Activated CD4-positive, alpha-beta memory T cell treated with anti-CD3 and anti-CD28 coated beads, Interleukin-2, amount 10 ng/mL, durations not matched to agents 7 days and 5 days (primary cell): ENCODE data around the gene OR5A1. TPM values are rescaled to one million over a fixed set of nuclear protein-coding genes. Genes with fewer than 3 reads are reported as not detected.
A peak's percentile ranks its signal among the peaks of the same experiment; 100 is the strongest.
"Not testable (repeated sequence)": the region's sequence is repeated elsewhere in the genome, so short reads cannot be mapped to it uniquely, and the experiment has no call there.

Experiments
- CTCF ChIA-PET: fragments of 350-600 bp; sonication (Branson Sonifier 250); formaldehyde crosslinking; loops from one replicate; lab custom pipeline; 2021; ENCODE audit warnings: antibody characterized with exemption, inconsistent platforms; lab: Charles Lee
- POLR2A ChIA-PET: fragments of 350-600 bp; sonication (Branson Sonifier 250); formaldehyde crosslinking; loops from one replicate; lab custom pipeline; 2021; ENCODE audit warnings: antibody characterized with exemption; lab: Charles Lee
- DNase-seq: peaks from one replicate; pipeline ENCODE4 v3.0.0-alpha.2; 2020
- H3K27ac Mint-ChIP-seq: one replicate; pipeline ENCODE4 v1.8.0; 2021; ENCODE audit warnings: mild to moderate bottlenecking, mixed read lengths
- H3K27me3 Mint-ChIP-seq: one replicate; pipeline ENCODE4 v1.8.0; 2021; ENCODE audit warnings: mixed read lengths
- H3K36me3 Mint-ChIP-seq: one replicate; pipeline ENCODE4 v1.8.0; 2021; ENCODE audit warnings: low read depth, mixed read lengths
- H3K4me1 Mint-ChIP-seq: one replicate; pipeline ENCODE4 v1.8.0; 2021; ENCODE audit warnings: mixed read lengths
- H3K4me3 Mint-ChIP-seq: one replicate; pipeline ENCODE4 v1.8.0; 2021; ENCODE audit warnings: mild to moderate bottlenecking, mixed read lengths
- H3K9me3 Mint-ChIP-seq: one replicate; pipeline ENCODE4 v1.8.0; 2021; ENCODE audit warnings: mixed read lengths
- total RNA-seq, 2 experiments: library from RNA; stranded (reverse); gene quantifications; one replicate each; pipeline ENCODE4 v1.2.3, GENCODE V29; 2021

The OR5A1 gene
- total RNA-seq, 2 experiments from 2014 or later, result not detected

DNA sequence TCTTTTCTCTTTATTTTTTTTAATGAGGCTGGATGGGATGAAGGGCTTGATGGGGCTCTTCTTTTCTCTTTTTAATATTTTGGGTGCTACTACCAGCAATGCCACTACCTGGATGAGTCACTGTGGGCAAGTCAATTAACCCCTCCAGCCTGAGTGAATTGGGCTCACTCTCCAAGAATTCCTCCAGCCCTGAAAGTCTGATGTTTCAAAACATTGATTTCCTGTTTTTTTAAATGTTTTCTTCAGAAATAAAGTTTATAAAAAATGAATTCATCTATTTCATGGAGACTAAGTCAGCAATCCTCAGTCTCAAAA lies 9.2 kb upstream of the OR5A1 start:
- Mint-ChIP-seq H3K27ac (no peak overlapping the region), H3K4me3 (no peak overlapping the region), H3K4me1 (peaks cover 9% of the 10 kb centered on the region), H3K27me3 (peaks cover 10% of the 10 kb centered on the region), H3K36me3 (no peaks in the 10 kb centered on the region), H3K9me3 (no peaks in the 10 kb centered on the region)
- DNase-seq, result no peak
- ChIA-PET POLR2A (no interaction called here), CTCF (no interaction called here)

DNA sequence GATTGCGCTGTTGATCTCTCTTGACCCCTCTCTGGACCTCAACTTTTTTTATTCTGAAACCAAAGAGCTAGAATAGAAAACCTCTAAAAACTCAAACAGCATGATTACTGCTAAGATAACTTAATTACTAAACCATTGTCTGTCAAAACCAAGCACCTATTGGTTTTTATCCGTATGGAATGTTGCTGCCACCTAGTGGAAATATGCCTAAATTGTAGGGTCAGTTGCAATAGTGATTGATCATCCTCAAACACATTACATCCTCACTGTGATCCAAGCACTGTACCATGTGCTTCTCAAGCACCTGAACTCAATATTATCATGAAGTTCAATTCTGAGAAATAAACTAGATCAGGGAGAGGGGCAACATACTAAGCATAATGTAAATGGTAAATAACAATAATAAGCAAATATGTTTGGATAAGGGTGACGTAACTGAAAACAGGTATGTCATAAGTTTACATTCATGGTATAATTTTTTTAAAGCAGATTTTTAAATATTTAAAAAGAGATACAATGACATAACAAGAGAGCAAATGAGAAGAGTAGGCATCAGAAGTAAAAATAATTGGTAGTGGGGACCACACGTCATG lies 6.2 kb upstream of the OR5A1 start:
- H3K9me3 Mint-ChIP-seq, result no peaks in the 10 kb centered on the region
- ChIA-PET POLR2A (no interaction called here), CTCF (interaction anchor here (1.0 to 3.3 kb wide), 7 partner anchors 9 to 272 kb away, joined by 3 to 24 read pairs (median 8); partner anchors contain the start of gene DTX4)
- H3K36me3 Mint-ChIP-seq, result no peaks in the 10 kb centered on the region
- H3K27ac Mint-ChIP-seq, result no peak overlapping the region
- H3K4me1 Mint-ChIP-seq, result no peaks in the 10 kb centered on the region
- H3K4me3 Mint-ChIP-seq, result no peak overlapping the region
- H3K27me3 Mint-ChIP-seq, result peaks cover 12% of the 10 kb centered on the region
- DNase-seq, result peak; percentile 27

DNA sequence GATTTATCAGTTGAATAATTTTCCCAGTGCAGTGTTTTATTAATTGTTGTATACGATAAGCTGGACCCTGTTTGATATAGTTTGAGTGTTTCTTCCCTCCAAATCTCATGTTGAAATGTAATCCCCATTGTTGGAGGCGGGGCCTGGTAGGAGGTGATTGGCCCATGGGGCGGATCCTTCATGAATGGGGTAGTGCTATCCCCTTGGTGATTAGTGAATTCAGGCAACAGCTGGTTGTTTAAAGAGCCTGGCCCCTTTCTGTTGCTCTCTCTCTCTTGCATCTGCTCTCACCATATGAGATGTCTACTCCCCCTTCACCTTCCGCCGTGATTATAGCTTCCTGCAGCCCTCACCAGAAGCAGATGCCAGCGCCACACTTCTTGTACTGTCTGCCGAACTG lies 1.5 kb downstream of the OR5A1 start:
- Mint-ChIP-seq H3K9me3 (no peaks in the 10 kb centered on the region), H3K4me1 (no peaks in the 10 kb centered on the region), H3K27me3 (peaks cover 11% of the 10 kb centered on the region), H3K36me3 (no peaks in the 10 kb centered on the region), H3K4me3 (no peak overlapping the region), H3K27ac (no peak overlapping the region)
- DNase-seq, result no peak
- ChIA-PET POLR2A (no interaction called here), CTCF (no interaction called here)

DNA sequence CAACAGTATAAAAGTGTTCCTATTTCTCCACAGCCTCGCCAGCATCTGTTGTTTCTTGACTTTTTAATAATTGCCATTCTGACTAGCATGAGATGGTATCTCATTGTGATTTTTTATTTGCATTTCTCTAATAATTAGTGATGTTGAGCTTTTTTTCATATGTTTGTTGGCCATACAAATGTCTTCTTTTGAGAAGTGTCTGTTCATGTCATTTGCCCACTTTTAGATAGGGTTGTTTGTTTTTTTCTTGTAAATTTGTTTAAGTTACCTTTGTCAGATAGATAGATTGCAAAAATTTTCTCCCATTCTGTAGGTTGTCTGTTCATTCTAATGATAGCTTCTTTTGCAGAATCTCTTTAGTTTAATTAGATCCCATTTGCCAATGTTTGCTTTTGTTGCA lies 9.4 kb downstream of the OR5A1 start:
- H3K4me1 Mint-ChIP-seq, H3K27me3 Mint-ChIP-seq, H3K27ac Mint-ChIP-seq, DNase-seq, CTCF ChIA-PET, POLR2A ChIA-PET, H3K9me3 Mint-ChIP-seq, H3K4me3 Mint-ChIP-seq, H3K36me3 Mint-ChIP-seq: not testable (repeated sequence)

DNA sequence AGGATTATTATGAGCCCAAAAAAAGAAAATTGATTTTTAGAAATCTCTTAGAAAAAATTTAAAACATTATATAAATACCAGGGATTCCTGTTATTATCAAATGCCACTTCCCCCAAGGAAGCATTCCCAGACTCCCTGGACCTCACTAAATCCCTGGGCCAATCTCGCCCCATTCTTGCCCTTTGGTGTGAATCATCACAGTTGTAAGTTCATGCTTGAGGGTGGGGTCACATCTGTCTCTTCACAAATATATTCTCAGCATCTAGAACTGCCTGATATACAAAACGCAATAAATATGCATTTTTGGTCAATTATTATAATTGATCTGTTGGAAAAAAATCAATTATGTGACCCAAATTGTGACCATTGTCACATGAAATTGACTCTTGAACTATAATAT lies 12.2 kb downstream of the OR5A1 start:
- H3K4me3 Mint-ChIP-seq, result no peak overlapping the region
- DNase-seq, result no peak
- no peaks in the 10 kb centered on the region for H3K9me3 Mint-ChIP-seq
- ChIA-PET POLR2A (no interaction called here), CTCF (no interaction called here)
- H3K27ac Mint-ChIP-seq, result no peak overlapping the region
- H3K27me3 Mint-ChIP-seq, result peaks cover 9% of the 10 kb centered on the region
- H3K36me3 Mint-ChIP-seq, result no peaks in the 10 kb centered on the region
- H3K4me1 Mint-ChIP-seq, result no peaks in the 10 kb centered on the region

DNA sequence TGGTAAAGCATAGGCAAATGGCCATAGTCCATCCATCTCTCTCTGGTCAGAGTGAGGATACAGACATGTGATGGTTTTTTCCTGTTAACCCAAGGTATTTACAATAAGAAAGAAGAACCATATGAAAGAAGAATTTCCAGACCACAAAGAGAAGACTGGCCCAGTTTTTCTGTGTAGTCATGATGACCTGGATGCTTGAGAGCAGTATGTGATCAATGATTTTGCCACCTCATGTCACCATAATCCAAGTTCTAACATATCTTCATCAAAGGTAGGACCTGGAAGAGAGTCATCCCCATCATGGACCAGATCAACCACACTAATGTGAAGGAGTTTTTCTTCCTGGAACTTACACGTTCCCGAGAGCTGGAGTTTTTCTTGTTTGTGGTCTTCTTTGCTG lies 20.4 kb downstream of the OR5A1 start, which contains the start of gene OR4D6:
TSS of gene OR4D6 (plus strand) at position 301 of the 400 bp plus-strand sequence. CDS start at position 301, 0 bp downstream.
- no peaks in the 10 kb centered on the region for H3K4me1 Mint-ChIP-seq
- H3K9me3 Mint-ChIP-seq, result no peaks in the 10 kb centered on the region
- no peak for DNase-seq
- no peak within 1 kb of the TSS for H3K4me3 Mint-ChIP-seq
- CTCF ChIA-PET, result no interaction called here
- peaks cover 8% of the 10 kb centered on the region for H3K27me3 Mint-ChIP-seq
- POLR2A ChIA-PET, result no interaction called here
- no peaks in the 10 kb centered on the region for H3K36me3 Mint-ChIP-seq
- H3K27ac Mint-ChIP-seq, result no peak within 1 kb of the TSS

DNA sequence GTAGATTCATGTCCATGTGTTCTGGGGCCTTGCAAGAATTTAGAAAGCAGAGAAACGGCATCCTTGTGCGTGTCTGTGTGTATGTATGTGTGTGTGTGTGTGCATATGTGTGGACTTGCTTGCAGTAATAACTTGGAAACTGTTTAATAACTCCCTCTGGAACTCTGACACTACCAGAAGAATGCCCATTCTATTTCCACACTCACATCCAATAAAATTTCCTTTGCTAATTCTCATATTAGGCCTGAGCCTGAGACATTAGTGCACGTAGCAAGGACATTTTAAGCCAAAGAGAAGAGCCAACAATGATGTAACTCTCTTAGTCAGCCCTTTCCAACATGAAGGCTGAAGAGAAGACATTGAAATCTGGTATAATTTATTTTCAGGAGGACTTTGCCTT lies 23.6 kb downstream of the OR5A1 start:
- no peak for DNase-seq
- ChIA-PET POLR2A (no interaction called here), CTCF (no interaction called here)
- Mint-ChIP-seq H3K4me3 (no peak overlapping the region), H3K27me3 (peaks cover 11% of the 10 kb centered on the region), H3K27ac (no peak overlapping the region), H3K36me3 (no peaks in the 10 kb centered on the region), H3K4me1 (no peaks in the 10 kb centered on the region), H3K9me3 (no peaks in the 10 kb centered on the region)

DNA sequence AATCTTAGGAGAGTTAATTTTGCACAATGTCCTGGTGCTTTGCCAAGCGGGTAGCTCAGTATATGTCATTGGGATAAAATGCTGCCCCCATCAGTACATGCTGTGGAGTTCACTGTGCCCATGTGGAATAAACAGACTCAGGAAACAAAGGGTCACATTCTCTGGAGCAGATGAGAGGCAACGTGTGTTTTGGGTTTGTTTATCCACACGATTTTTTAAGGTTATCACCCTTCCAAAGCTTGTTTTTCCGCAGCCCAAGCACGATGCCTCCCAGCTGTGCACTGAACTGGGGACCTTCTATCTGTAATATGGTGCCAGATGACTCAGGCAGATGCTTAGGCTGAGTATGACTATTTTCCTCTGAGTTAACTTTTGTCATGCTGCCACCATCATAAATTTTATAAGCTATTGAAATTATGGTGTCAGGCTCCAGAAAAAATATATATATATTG lies 26.9 kb downstream of the OR5A1 start:
- no peak overlapping the region for H3K27ac Mint-ChIP-seq
- no peaks in the 10 kb centered on the region for H3K4me1 Mint-ChIP-seq
- H3K4me3 Mint-ChIP-seq, result no peak overlapping the region
- ChIA-PET CTCF (no interaction called here), POLR2A (no interaction called here)
- H3K27me3 Mint-ChIP-seq, result peaks cover 7% of the 10 kb centered on the region
- no peaks in the 10 kb centered on the region for H3K9me3 Mint-ChIP-seq
- DNase-seq, result no peak
- no peaks in the 10 kb centered on the region for H3K36me3 Mint-ChIP-seq

DNA sequence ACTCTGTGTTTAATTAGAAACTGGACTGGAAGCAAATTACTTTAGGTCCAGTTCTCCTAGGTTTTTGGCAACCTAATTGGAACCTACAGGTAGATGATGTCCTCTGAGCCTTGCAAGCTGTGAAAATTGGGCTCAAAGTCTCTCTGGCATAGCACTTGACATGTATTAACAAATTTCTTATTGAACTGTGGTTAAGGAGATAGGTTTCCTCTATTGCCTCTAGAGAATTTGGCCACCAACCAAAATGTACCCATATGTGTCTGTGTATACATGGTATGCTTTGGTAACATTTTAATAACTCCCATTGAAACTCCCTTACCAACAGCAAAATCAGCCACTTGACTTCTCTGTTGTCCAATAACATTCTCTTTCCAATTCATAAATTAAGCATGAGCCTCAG lies 36.7 kb downstream of the OR5A1 start, which contains the start of gene OR4D10:
TSS of gene OR4D10 (plus strand) at position 301 of the 400 bp plus-strand sequence. CDS start 4,115 bp downstream, outside the sequence.
- ChIA-PET POLR2A (no interaction called here), CTCF (no interaction called here)
- Mint-ChIP-seq H3K27me3 (peaks cover 17% of the 10 kb centered on the region), H3K36me3 (no peaks in the 10 kb centered on the region), H3K27ac (no peak within 1 kb of the TSS), H3K4me3 (no peak within 1 kb of the TSS), H3K4me1 (no peaks in the 10 kb centered on the region), H3K9me3 (no peaks in the 10 kb centered on the region)
- no peak for DNase-seq

DNA sequence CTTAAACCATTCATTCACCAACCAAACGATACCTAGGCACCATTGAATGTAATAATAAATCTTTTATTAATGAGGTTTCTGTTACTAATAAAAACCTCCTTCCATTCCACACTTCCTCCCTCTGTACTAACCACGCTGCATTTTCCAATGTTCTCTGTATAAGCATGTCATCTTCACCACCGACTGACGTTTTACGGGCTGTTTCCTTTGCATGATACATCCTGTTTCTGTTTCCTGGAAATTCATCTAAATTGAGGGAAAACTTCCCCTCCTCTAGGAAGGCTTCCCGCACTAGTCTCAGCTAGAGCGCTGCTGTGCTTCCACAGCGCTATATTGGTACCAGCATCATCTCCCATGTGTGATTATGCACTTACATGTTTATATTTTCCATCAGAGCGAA lies 38.9 kb downstream of the OR5A1 start:
- Mint-ChIP-seq H3K4me3 (no peak overlapping the region), H3K9me3 (no peaks in the 10 kb centered on the region), H3K27ac (no peak overlapping the region), H3K27me3 (peaks cover 22% of the 10 kb centered on the region), H3K36me3 (no peaks in the 10 kb centered on the region), H3K4me1 (no peaks in the 10 kb centered on the region)
- POLR2A ChIA-PET, result no interaction called here
- no peak for DNase-seq
- CTCF ChIA-PET, result no interaction called here

DNA sequence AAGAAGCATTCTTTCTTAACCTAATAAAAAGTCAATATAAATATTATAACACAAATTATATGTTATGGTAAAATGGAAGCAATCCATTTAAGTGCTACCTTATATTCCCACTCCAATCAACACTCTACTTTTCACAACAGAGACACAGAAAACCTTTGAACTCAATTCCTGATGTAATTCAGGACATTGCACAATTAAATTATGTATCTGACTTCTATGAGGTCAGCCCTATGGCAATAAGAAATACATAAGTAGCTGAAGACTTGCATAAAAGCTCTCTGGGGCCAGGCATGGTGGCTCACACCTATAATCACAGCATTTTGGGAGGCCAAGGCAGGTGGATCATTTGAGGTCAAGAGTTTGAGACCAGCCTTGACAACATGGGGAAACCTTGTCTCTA lies 43.6 kb downstream of the OR5A1 start:
- Mint-ChIP-seq H3K27me3 (peaks cover 18% of the 10 kb centered on the region), H3K27ac (no peak overlapping the region), H3K4me1 (no peaks in the 10 kb centered on the region), H3K9me3 (no peaks in the 10 kb centered on the region), H3K36me3 (no peaks in the 10 kb centered on the region), H3K4me3 (no peak overlapping the region)
- ChIA-PET POLR2A (no interaction called here), CTCF (no interaction called here)
- no peak for DNase-seq

DNA sequence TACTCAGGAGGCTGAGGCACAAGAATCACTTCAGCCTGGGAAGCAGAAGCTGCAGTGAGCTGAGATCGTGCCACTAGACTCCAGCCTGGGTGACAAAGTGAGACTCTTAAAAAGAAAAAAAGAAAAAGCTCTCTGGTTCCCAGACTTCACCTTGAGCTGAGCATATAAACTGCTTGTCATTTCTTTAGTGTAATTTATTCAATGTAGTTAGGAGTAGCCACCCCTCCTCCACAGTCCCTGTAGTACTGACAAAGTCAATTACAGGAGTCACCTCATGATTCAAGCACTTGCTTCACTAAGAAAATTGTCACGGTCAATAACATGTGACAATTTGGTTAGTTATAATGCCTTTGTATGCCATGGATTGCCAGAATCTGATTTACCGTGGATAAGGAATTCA lies 44.1 kb downstream of the OR5A1 start:
- no peaks in the 10 kb centered on the region for H3K4me1 Mint-ChIP-seq

More for the DNA sequence above, 44.1 kb downstream of the OR5A1 start:
- Mint-ChIP-seq H3K27ac (no peak overlapping the region), H3K9me3 (no peaks in the 10 kb centered on the region), H3K36me3 (no peaks in the 10 kb centered on the region), H3K4me3 (no peak overlapping the region), H3K27me3 (peaks cover 20% of the 10 kb centered on the region)
- ChIA-PET POLR2A (no interaction called here), CTCF (no interaction called here)
- no peak for DNase-seq
